GM12878 (cell line): ENCODE data around the gene PLCB4.

ENCODE experiments used
- ASH2L ChIP-seq: fragments of 300-600, 200-600 bp; sonication (generic); IDR thresholded peaks from 2 replicates; pipeline ENCODE4 v1.6.1; 2017; ENCODE audit warnings: low read depth, mild to moderate bottlenecking, borderline replicate concordance
- BACH1 ChIP-seq: fragments of 450-650 bp; IDR thresholded peaks from 2 replicates; pipeline ENCODE4 v1.6.1; 2017; ENCODE audit warnings: mild to moderate bottlenecking, borderline replicate concordance
- CEBPB ChIP-seq, 2 experiments: fragments of 150-350 bp in 1 of 2; IDR thresholded peaks; 2 replicates each; pipeline ENCODE4 v1.6.1; 2012 to 2014; ENCODE audit warnings: low read depth in 2 of 2, low read length in 2 of 2, borderline replicate concordance in 1 of 2, inconsistent platforms in 1 of 2
- CREB1 ChIP-seq: IDR thresholded peaks from 2 replicates; pipeline ENCODE4 v1.6.1; 2012; ENCODE audit warnings: low read depth, mild to moderate bottlenecking, inconsistent platforms
- CTCF ChIP-seq, 3 experiments: IDR thresholded peaks in 2 of 3; conservative IDR thresholded peaks in 1 of 3; 2 replicates each; pipeline ENCODE4 v1.5.1; 2011; ENCODE audit warnings: low read depth in 3 of 3, low read length in 3 of 3, mild to moderate bottlenecking in 3 of 3, control low read depth in 2 of 3, moderate library complexity in 2 of 3, inconsistent platforms in 1 of 3, mixed read lengths in 1 of 3; ENCODE audit not compliant: control insufficient read depth in 2 of 3, insufficient read depth in 1 of 3; ENCODE audit errors: extremely low read depth in 1 of 3
- DPF2 ChIP-seq: fragments of 450-650 bp; IDR thresholded peaks from 2 replicates; pipeline ENCODE4 v1.6.1; 2017; ENCODE audit warnings: mild to moderate bottlenecking
- ELK1 ChIP-seq: IDR thresholded peaks from 2 replicates; pipeline ENCODE4 v1.6.1; 2012; ENCODE audit warnings: low read depth, low read length, improper control_type of control experiment
- EZH2 ChIP-seq: IDR thresholded peaks from 2 replicates; pipeline ENCODE4 v1.6.1; 2012; ENCODE audit warnings: low read depth, mild to moderate bottlenecking, control low read depth, inconsistent platforms, low read length, borderline replicate concordance; ENCODE audit not compliant: control insufficient read depth
- LARP7 ChIP-seq: fragments of 450-650 bp; IDR thresholded peaks from 2 replicates; pipeline ENCODE4 v1.6.1; 2017; ENCODE audit warnings: mild to moderate bottlenecking
- SMC3 ChIP-seq: IDR thresholded peaks from 2 replicates; pipeline ENCODE4 v1.6.1; 2011; ENCODE audit warnings: low read length, improper control_type of control experiment, borderline replicate concordance
- TF ChIP-seq, protein P1 (sequence below): fragments of 450-650 bp; IDR thresholded peaks from 2 replicates; pipeline ENCODE4 v1.6.1; 2017; ENCODE audit warnings: borderline replicate concordance
- TF ChIP-seq, protein P2 (sequence below): fragments of 450-650 bp; IDR thresholded peaks from 2 replicates; pipeline ENCODE4 v1.6.1; 2014; ENCODE audit warnings: mild to moderate bottlenecking

GRCh38 chr20:9053108-9053507 lies 15.8 kb upstream of the PLCB4 start:
- no peak for TF ChIP-seq LARP7
- TF ChIP-seq ASH2L, result no peak
- TF ChIP-seq CREB1, result no peak
- TF ChIP-seq, protein P1, sequence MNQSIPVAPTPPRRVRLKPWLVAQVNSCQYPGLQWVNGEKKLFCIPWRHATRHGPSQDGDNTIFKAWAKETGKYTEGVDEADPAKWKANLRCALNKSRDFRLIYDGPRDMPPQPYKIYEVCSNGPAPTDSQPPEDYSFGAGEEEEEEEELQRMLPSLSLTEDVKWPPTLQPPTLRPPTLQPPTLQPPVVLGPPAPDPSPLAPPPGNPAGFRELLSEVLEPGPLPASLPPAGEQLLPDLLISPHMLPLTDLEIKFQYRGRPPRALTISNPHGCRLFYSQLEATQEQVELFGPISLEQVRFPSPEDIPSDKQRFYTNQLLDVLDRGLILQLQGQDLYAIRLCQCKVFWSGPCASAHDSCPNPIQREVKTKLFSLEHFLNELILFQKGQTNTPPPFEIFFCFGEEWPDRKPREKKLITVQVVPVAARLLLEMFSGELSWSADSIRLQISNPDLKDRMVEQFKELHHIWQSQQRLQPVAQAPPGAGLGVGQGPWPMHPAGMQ, result no peak
- no peak for TF ChIP-seq EZH2
- no peak for TF ChIP-seq CTCF (IDR thresholded peaks at IDR 0.05 in 2 of 3, conservative IDR thresholded peaks at IDR 0.05 in 1 of 3; ENCODE audit: control insufficient read depth in 2 of 3, extremely low read depth in 1 of 3, insufficient read depth in 1 of 3, low read depth in 3 of 3, low read length in 3 of 3)
- TF ChIP-seq, protein P2, sequence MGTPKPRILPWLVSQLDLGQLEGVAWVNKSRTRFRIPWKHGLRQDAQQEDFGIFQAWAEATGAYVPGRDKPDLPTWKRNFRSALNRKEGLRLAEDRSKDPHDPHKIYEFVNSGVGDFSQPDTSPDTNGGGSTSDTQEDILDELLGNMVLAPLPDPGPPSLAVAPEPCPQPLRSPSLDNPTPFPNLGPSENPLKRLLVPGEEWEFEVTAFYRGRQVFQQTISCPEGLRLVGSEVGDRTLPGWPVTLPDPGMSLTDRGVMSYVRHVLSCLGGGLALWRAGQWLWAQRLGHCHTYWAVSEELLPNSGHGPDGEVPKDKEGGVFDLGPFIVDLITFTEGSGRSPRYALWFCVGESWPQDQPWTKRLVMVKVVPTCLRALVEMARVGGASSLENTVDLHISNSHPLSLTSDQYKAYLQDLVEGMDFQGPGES, result no peak
- no peak for TF ChIP-seq SMC3
- TF ChIP-seq BACH1, result no peak
- TF ChIP-seq CEBPB (IDR thresholded peaks at IDR 0.05; ENCODE audit: borderline replicate concordance in 1 of 2, low read depth in 2 of 2, low read length in 2 of 2), result no peak
- TF ChIP-seq DPF2, result no peak
- TF ChIP-seq ELK1, result no peak
